ENCODE results near the gene SPSB4. TPM values are rescaled to one million over a fixed set of nuclear protein-coding genes. Genes with fewer than 3 reads are reported as not detected.

The SPSB4 gene
- total RNA-seq, 1 experiment from 2014 or later: 0.05 TPM

GRCh38 chr3:141065258-141065657, 14.1 kb downstream of the SPSB4 start:
- Histone ChIP-seq H3K9me3 (ENCODE audit: control insufficient read depth, insufficient read depth, low read depth, low read length) (no peaks in the 10 kb centered on the region), H3K36me3 (ENCODE audit: control insufficient read depth, insufficient read depth, low read length) (no peaks in the 10 kb centered on the region), H3K4me3 (ENCODE audit: low read depth in 2 of 2, low read length in 2 of 2) (no peak overlapping the region), H3K27ac (ENCODE audit: low read length) (no peak overlapping the region), H3K4me1 (ENCODE audit: control insufficient read depth, insufficient read depth, low read length) (no peaks in the 10 kb centered on the region), H3K27me3 (ENCODE audit: control insufficient read depth, insufficient read depth, low read length) (peaks cover 7% of the 10 kb centered on the region)
- ATAC-seq (no peak), DNase-seq (ENCODE audit: low read depth, low spot score) (no peak)
- ChIA-PET CTCF (no interaction called here), POLR2A (no interaction called here)
- intact Hi-C loops (cut with micrococcal nuclease; ENCODE audit: unreplicated experiment): no loop called here
- BruUV-seq (replicated peaks): no TSS peak
- TF ChIP-seq POLR2AphosphoS5 (IDR thresholded peaks at IDR 0.05; ENCODE audit: low read depth, low read length) (no peak), CTCF (IDR thresholded peaks at IDR 0.05) (no peak), REST (IDR thresholded peaks at IDR 0.05; ENCODE audit: insufficient read depth in 1 of 2, low read depth in 2 of 2, low read length in 1 of 2) (no peak), TCF7L2 (IDR thresholded peaks at IDR 0.05; ENCODE audit: low read depth, low read length) (no peak), SIN3A (IDR thresholded peaks at IDR 0.05; ENCODE audit: borderline replicate concordance, insufficient read depth, low read depth, low read length) (no peak)
- in situ Hi-C loops (cut with HindIII; ENCODE audit: low pct_unique_long_range_greater_than_20kb, low sequenced_read_pairs): no loop called here

- DNase-seq (ENCODE audit: low read depth, low spot score) (no peak), ATAC-seq (no peak)
- POLR2A ChIA-PET: interaction anchor here (0.6 kb wide), 1 partner anchor 17 kb away, joined by 3 read pairs; no protein-coding TSS in a partner anchor
- Histone ChIP-seq H3K9me3 (ENCODE audit: control insufficient read depth, insufficient read depth, low read depth, low read length) (no peaks in the 10 kb centered on the region), H3K36me3 (ENCODE audit: control insufficient read depth, insufficient read depth, low read length) (no peaks in the 10 kb centered on the region), H3K27me3 (ENCODE audit: control insufficient read depth, insufficient read depth, low read length) (peaks cover 7% of the 10 kb centered on the region), H3K4me1 (ENCODE audit: control insufficient read depth, insufficient read depth, low read length) (no peaks in the 10 kb centered on the region), H3K27ac (ENCODE audit: low read length) (no peak overlapping the region), H3K4me3 (ENCODE audit: low read depth in 2 of 2, low read length in 2 of 2) (no peak overlapping the region)
- TF ChIP-seq TCF7L2 (IDR thresholded peaks at IDR 0.05; ENCODE audit: low read depth, low read length): no peak
- no peak for TF ChIP-seq SIN3A (IDR thresholded peaks at IDR 0.05; ENCODE audit: borderline replicate concordance, insufficient read depth, low read depth, low read length)
- no peak for TF ChIP-seq CTCF (IDR thresholded peaks at IDR 0.05)
- no peak for TF ChIP-seq POLR2AphosphoS5 (IDR thresholded peaks at IDR 0.05; ENCODE audit: low read depth, low read length)
- no peak for TF ChIP-seq REST (IDR thresholded peaks at IDR 0.05; ENCODE audit: insufficient read depth in 1 of 2, low read depth in 2 of 2, low read length in 1 of 2)
- intact Hi-C loops (cut with micrococcal nuclease; ENCODE audit: unreplicated experiment) (no loop called here), in situ Hi-C loops (cut with HindIII; ENCODE audit: low pct_unique_long_range_greater_than_20kb, low sequenced_read_pairs) (no loop called here)
- CTCF ChIA-PET: no interaction called here
- no TSS peak for BruUV-seq (replicated peaks)
These were observed 15.0 kb downstream of the SPSB4 start for GRCh38 chr3:141065841-141066805.
